Right lobe of liver (tissue), 4 donors: ENCODE measurements around the gene DDX42.

ENCODE experiments used
- POLR2A ChIP-seq: fragments of 450-650 bp; IDR thresholded peaks from one replicate; pipeline ENCODE4 v1.6.1; 2017; ENCODE audit warnings: antibody characterized with exemption, mild to moderate bottlenecking
- TF ChIP-seq, protein P1 (sequence below), 4 donors: fragments of 200-600 bp in 3 of 4; fragments of 450-650 bp in 1 of 4; IDR thresholded peaks; one replicate each; pipeline versions ENCODE4 v1.5.1 to v1.8.0; 2016 to 2022; ENCODE audit warnings: antibody characterized with exemption in 4 of 4, mild to moderate bottlenecking in 2 of 4
- donor health status: DM: no; HTN: no; CAD: no.
- donor health status: DM: no; HTN: no; CAD: no.
- donor health status: DM: no; HTN: yes; CAD: no.

DNA sequence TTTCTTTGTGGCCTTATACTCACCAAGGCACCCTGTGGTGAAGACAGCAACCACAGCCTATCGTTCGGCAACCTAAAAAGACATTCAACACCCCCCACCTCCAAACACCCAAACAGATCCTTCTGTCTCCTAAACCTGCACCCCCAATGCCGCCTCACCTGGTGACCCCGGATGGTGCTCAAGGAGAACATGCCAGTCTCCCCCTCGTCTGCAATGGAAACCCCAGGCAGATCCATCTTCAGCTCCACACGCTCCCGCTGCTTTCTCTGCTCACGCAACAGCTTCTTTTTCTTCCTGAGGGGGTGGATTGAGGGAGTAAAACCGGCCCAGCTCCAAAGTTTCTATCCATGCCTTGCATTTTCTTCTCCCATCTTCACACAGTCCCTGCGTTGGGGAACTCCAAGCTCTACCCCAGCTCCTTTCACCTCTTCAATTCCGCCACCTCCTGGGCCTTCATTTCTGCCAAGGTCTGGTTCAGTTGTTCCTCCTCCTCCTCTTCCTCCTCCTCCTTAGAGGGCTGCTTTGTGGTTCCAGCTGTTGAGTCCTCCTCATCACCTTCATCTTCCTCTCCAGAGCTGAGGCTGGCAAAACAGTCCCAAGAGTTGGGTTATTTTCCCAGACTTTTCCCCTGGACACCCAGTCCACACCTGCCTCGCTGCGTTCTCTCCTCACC is 49.8 kb downstream of the DDX42 start:
- TF ChIP-seq, protein P1, sequence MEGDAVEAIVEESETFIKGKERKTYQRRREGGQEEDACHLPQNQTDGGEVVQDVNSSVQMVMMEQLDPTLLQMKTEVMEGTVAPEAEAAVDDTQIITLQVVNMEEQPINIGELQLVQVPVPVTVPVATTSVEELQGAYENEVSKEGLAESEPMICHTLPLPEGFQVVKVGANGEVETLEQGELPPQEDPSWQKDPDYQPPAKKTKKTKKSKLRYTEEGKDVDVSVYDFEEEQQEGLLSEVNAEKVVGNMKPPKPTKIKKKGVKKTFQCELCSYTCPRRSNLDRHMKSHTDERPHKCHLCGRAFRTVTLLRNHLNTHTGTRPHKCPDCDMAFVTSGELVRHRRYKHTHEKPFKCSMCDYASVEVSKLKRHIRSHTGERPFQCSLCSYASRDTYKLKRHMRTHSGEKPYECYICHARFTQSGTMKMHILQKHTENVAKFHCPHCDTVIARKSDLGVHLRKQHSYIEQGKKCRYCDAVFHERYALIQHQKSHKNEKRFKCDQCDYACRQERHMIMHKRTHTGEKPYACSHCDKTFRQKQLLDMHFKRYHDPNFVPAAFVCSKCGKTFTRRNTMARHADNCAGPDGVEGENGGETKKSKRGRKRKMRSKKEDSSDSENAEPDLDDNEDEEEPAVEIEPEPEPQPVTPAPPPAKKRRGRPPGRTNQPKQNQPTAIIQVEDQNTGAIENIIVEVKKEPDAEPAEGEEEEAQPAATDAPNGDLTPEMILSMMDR (IDR thresholded peaks at IDR 0.05): no peak
- TF ChIP-seq POLR2A: no peak
